HPDE6-E6E7 (cell line): ENCODE data around the gene SMARCB1.

ENCODE experiments used
- DNase-seq: peaks from one replicate; pipeline ENCODE4 v3.0.0; 2011; ENCODE audit warnings: missing footprints; ENCODE audit errors: extremely low spot score

SMARCB1 gene

GRCh38 chr22:23762842-23763578 is 23.8 kb upstream of the SMARCB1 start, which contains the start of gene C22orf15:
Gene C22orf15 (plus strand): TSS chr22:23762990. CDS start chr22:23763307, 317 bp downstream.
- DNase-seq: no peak

GRCh38 chr22:23763579-23763945 is 23.2 kb upstream of the SMARCB1 start:
- no peak for DNase-seq

- DNase-seq: no peak
Measured at GRCh38 chr22:23763954-23764353, 22.8 kb upstream of the SMARCB1 start.

GRCh38 chr22:23764899-23765881 is 21.6 kb upstream of the SMARCB1 start:
- no peak for DNase-seq

GRCh38 chr22:23767303-23767672 is 19.5 kb upstream of the SMARCB1 start:
- no peak for DNase-seq

GRCh38 chr22:23767673-23768548 is 18.9 kb upstream of the SMARCB1 start, which contains the start of gene CHCHD10:
Gene CHCHD10 (minus strand): TSS chr22:23767972. CDS start chr22:23767874, 98 bp downstream.
- DNase-seq: peak; percentile 37

- DNase-seq: no peak
Measured at GRCh38 chr22:23769321-23769965, 17.3 kb upstream of the SMARCB1 start.

GRCh38 chr22:23772315-23772648 is 14.5 kb upstream of the SMARCB1 start:
- no peak for DNase-seq

- peak; percentile 34 for DNase-seq
Measured at GRCh38 chr22:23772649-23773473, 13.9 kb upstream of the SMARCB1 start, which contains the start of gene MMP11. Gene MMP11 (plus strand): TSS chr22:23772849. CDS start chr22:23772871, 22 bp downstream.

GRCh38 chr22:23773483-23774113 is 13.2 kb upstream of the SMARCB1 start:
- no peak for DNase-seq

- no peak for DNase-seq
Measured at GRCh38 chr22:23774114-23774921, 12.4 kb upstream of the SMARCB1 start.

- DNase-seq: no peak
Measured at GRCh38 chr22:23774922-23775436, 11.8 kb upstream of the SMARCB1 start.

GRCh38 chr22:23775779-23776375 is 10.9 kb upstream of the SMARCB1 start:
- DNase-seq: no peak

GRCh38 chr22:23777776-23778576 is 8.8 kb upstream of the SMARCB1 start:
- no peak for DNase-seq

- no peak for DNase-seq
Measured at GRCh38 chr22:23778577-23778900, 8.2 kb upstream of the SMARCB1 start.

GRCh38 chr22:23779083-23779482 is 7.7 kb upstream of the SMARCB1 start:
- no peak for DNase-seq

GRCh38 chr22:23779731-23780130 is 7.0 kb upstream of the SMARCB1 start:
- DNase-seq: no peak
